GM12892 (cell line): ENCODE data around the gene EEF1AKMT4.

Source experiments
- POLR2A ChIP-seq: IDR thresholded peaks from 2 replicates; pipeline ENCODE4 v1.6.1; 2011; ENCODE audit warnings: low read depth, low read length, control low read depth
- POLR2AphosphoS5 ChIP-seq: IDR thresholded peaks from 2 replicates; pipeline ENCODE4 v1.6.1; 2011; ENCODE audit warnings: low read depth, low read length, control low read depth

GRCh38 chr3:184291738-184292445, 42.4 kb downstream of the EEF1AKMT4 start:
- TF ChIP-seq POLR2A = no peak
- TF ChIP-seq POLR2AphosphoS5 = no peak
